HG03175 (cell line): ENCODE data around the gene DHRSX.
A peak's percentile ranks its signal among the peaks of the same experiment; 100 is the strongest.
"Not testable (repeated sequence)": the region's sequence is repeated elsewhere in the genome, so short reads cannot be mapped to it uniquely, and the experiment has no call there.

ENCODE experiments used
- ATAC-seq: cut with Tn5 transposase; IDR thresholded peaks from one replicate; pipeline ENCODE4 v1.9.1; 2021; ENCODE audit warnings: mild to moderate bottlenecking, moderate library complexity; ENCODE audit not compliant: unreplicated experiment

The DHRSX gene

GRCh38 chrX:2325076-2325784 is 175.5 kb downstream of the DHRSX start:
- peak; percentile 54 for ATAC-seq

GRCh38 chrX:2324151-2324550 is 176.6 kb downstream of the DHRSX start:
- no peak for ATAC-seq

GRCh38 chrX:2321411-2321810 is 179.4 kb downstream of the DHRSX start:
- no peak for ATAC-seq

- no peak for ATAC-seq
Measured at GRCh38 chrX:2320580-2321327, 180.0 kb downstream of the DHRSX start.

- ATAC-seq, result no peak
Measured at GRCh38 chrX:2320089-2320488, 180.7 kb downstream of the DHRSX start.

- no peak for ATAC-seq
Measured at GRCh38 chrX:2318371-2318770, 182.4 kb downstream of the DHRSX start.

GRCh38 chrX:2317527-2318055 is 183.2 kb downstream of the DHRSX start:
- ATAC-seq, result no peak

GRCh38 chrX:2316534-2316933 is 184.2 kb downstream of the DHRSX start:
- no peak for ATAC-seq

- no peak for ATAC-seq
Measured at GRCh38 chrX:2315434-2315833, 185.3 kb downstream of the DHRSX start.

GRCh38 chrX:2314831-2315365 is 185.9 kb downstream of the DHRSX start:
- ATAC-seq, result no peak

GRCh38 chrX:2313864-2314640 is 186.7 kb downstream of the DHRSX start:
- ATAC-seq, result no peak

- not testable (repeated sequence) for ATAC-seq
Measured at GRCh38 chrX:2312061-2312591, 188.7 kb downstream of the DHRSX start.

- ATAC-seq, result no peak
Measured at GRCh38 chrX:2311501-2311900, 189.3 kb downstream of the DHRSX start.

GRCh38 chrX:2301901-2302300 is 198.9 kb downstream of the DHRSX start:
- ATAC-seq, result no peak

- no peak for ATAC-seq
Measured at GRCh38 chrX:2299871-2300270, 200.9 kb downstream of the DHRSX start.

- no peak for ATAC-seq
Measured at GRCh38 chrX:2286731-2287130, 214.0 kb downstream of the DHRSX start.

GRCh38 chrX:2284601-2285000 is 216.2 kb downstream of the DHRSX start:
- no peak for ATAC-seq

- ATAC-seq, result no peak
Measured at GRCh38 chrX:2284133-2284532, 216.6 kb downstream of the DHRSX start.

GRCh38 chrX:2283111-2283859 is 217.5 kb downstream of the DHRSX start:
- ATAC-seq, result no peak

- ATAC-seq, result no peak
Measured at GRCh38 chrX:2282490-2283090, 218.2 kb downstream of the DHRSX start.
